Mesodermal cell (in vitro differentiated cells): ENCODE results near the gene SH2D7.
"Not testable (repeated sequence)": the region's sequence is repeated elsewhere in the genome, so short reads cannot be mapped to it uniquely, and the experiment has no call there.

ENCODE experiments used
- H3K27ac ChIP-seq: 2 replicates; pipeline ENCODE4 v1.7.0; 2013; ENCODE audit warnings: mild to moderate bottlenecking, low read depth, low read length, moderate library complexity; ENCODE audit not compliant: severe bottlenecking
- H3K36me3 ChIP-seq: 2 replicates; pipeline ENCODE4 v1.7.1; 2013; ENCODE audit warnings: mild to moderate bottlenecking, low read length, moderate library complexity; ENCODE audit not compliant: control insufficient read depth, insufficient read depth
- H3K4me1 ChIP-seq: one replicate; pipeline ENCODE4 v1.7.1; 2013; ENCODE audit warnings: mild to moderate bottlenecking, low read length; ENCODE audit not compliant: insufficient read depth, control insufficient read depth, poor library complexity, severe bottlenecking
- H3K4me3 ChIP-seq: 2 replicates; pipeline ENCODE4 v1.7.0; 2013; ENCODE audit warnings: low read length, control low read depth, mild to moderate bottlenecking; ENCODE audit not compliant: insufficient read depth, poor library complexity, severe bottlenecking; ENCODE audit errors: extremely low read depth
- H3K9me3 ChIP-seq: 2 replicates; pipeline ENCODE4 v1.7.1; 2013; ENCODE audit warnings: mild to moderate bottlenecking, low read length, moderate library complexity; ENCODE audit not compliant: control insufficient read depth
- WGBS, 2 experiments: methylation state at CpG; one replicate each; pipeline ENCODE4 v1.1.5; 2013; ENCODE audit warnings: missing lambda C conversion rate in 2 of 2; ENCODE audit not compliant: insufficient coverage in 2 of 2; 5-methylcytosine and 5-hydroxymethylcytosine counted together

The SH2D7 gene

GRCh38 chr15:78149068-78149804 is 56.9 kb downstream of the SH2D7 start, which contains the start of gene IDH3A:
IDH3A (plus strand) TSS chr15:78149362; CDS start chr15:78149404, 42 bp downstream.
- H3K4me1 ChIP-seq: no peaks in the 10 kb centered on the region
- 0% methylated on average over 59 to 61 of the region's 79 CpGs for WGBS, 2 experiments
- peak within 1 kb of the TSS; percentile 77 for H3K4me3 ChIP-seq
- no peaks in the 10 kb centered on the region for H3K9me3 ChIP-seq
- H3K36me3 ChIP-seq: no peaks in the 10 kb centered on the region
- H3K27ac ChIP-seq: no peak within 1 kb of the TSS

GRCh38 chr15:78149805-78150751 is 57.7 kb downstream of the SH2D7 start:
- WGBS, 2 experiments: 17 to 22% methylated on average over 9 to 13 of the region's 20 CpGs
- Histone ChIP-seq H3K9me3 (no peaks in the 10 kb centered on the region), H3K4me3 (peak overlapping the region; percentile 77), H3K36me3 (no peaks in the 10 kb centered on the region), H3K27ac (no peak overlapping the region), H3K4me1 (no peaks in the 10 kb centered on the region)

- H3K9me3 ChIP-seq, H3K27ac ChIP-seq, H3K4me3 ChIP-seq, H3K36me3 ChIP-seq, H3K4me1 ChIP-seq: not testable (repeated sequence)
- 100% methylated on average over 2 to 3 of the region's 8 CpGs for WGBS, 2 experiments
Measured at GRCh38 chr15:78151075-78151474, 58.7 kb downstream of the SH2D7 start.
